K562 (cell line): Measurements from ENCODE around the gene KIF3B. TPM values are rescaled to one million over a fixed set of nuclear protein-coding genes. Genes with fewer than 3 reads are reported as not detected.

Experiments used
- FOS ChIP-seq: IDR thresholded peaks from 3 replicates; pipeline ENCODE4 v1.6.1; 2011; ENCODE audit not compliant: insufficient read length; ENCODE audit errors: extremely low read depth
- GABPB2 ChIP-seq: fragments of 250-450 bp; sonication (Bioruptor Pico); conservative IDR thresholded peaks from 2 replicates; pipeline ENCODE4 v1.5.1; 2021; ENCODE audit warnings: mild to moderate bottlenecking
- HIVEP1 ChIP-seq: fragments of 250-450 bp; sonication (Bioruptor Pico); IDR thresholded peaks from 2 replicates; pipeline ENCODE4 v1.4.0; 2020; ENCODE audit warnings: mild to moderate bottlenecking
- OTX1 ChIP-seq: fragments of 450-650 bp; formaldehyde crosslinking; IDR thresholded peaks from 2 replicates; pipeline ENCODE4 v1.4.0; 2022; ENCODE audit warnings: mild to moderate bottlenecking
- PTTG1 ChIP-seq: fragments of 450-650 bp; IDR thresholded peaks from 2 replicates; pipeline ENCODE4 v1.6.1; 2016; ENCODE audit warnings: low read depth, mild to moderate bottlenecking, missing genetic modification characterization, missing compliant biosample characterization
- SNIP1 ChIP-seq: fragments of 450-650 bp; IDR thresholded peaks from 2 replicates; pipeline ENCODE4 v1.7.1; 2017; ENCODE audit warnings: low read depth, mild to moderate bottlenecking
- TBP ChIP-seq: optimal IDR thresholded peaks from 2 replicates; pipeline ENCODE3; 2011; ENCODE audit warnings: low read depth, low read length, improper control_type of control experiment
- ZNF174 ChIP-seq: fragments of 250-450 bp; sonication (Bioruptor Pico); IDR thresholded peaks from 2 replicates; pipeline ENCODE4 v1.4.0; 2020; ENCODE audit warnings: mild to moderate bottlenecking
- ZNF277 ChIP-seq: fragments of 250-450 bp; sonication (Bioruptor Pico); IDR thresholded peaks from 2 replicates; pipeline ENCODE4 v1.8.0; 2022; ENCODE audit warnings: inconsistent platforms, mild to moderate bottlenecking, moderate library complexity, borderline replicate concordance
- ZNF347 ChIP-seq: fragments of 450-650 bp; formaldehyde crosslinking; IDR thresholded peaks from 2 replicates; pipeline ENCODE4 v1.4.0; 2020; ENCODE audit warnings: low read depth, mild to moderate bottlenecking, moderate library complexity
- ZNF431 ChIP-seq: sonication (generic); formaldehyde crosslinking; IDR thresholded peaks from 2 replicates; pipeline ENCODE4 v1.8.0; 2022; ENCODE audit warnings: mild to moderate bottlenecking, missing genetic modification reagents
- ZNF444 ChIP-seq: fragments of 250-450 bp; sonication (Bioruptor Pico); IDR thresholded peaks from 2 replicates; pipeline ENCODE4 v1.4.0; 2020; ENCODE audit warnings: mild to moderate bottlenecking, moderate library complexity
- ZNF589 ChIP-seq: fragments of 200-800 bp; sonication (Bioruptor generic); IDR thresholded peaks from 2 replicates; pipeline ENCODE4 v1.6.1; 2016; ENCODE audit warnings: low read depth, missing genetic modification characterization, missing compliant biosample characterization
- polyA plus RNA-seq, 8 experiments: library from polyadenylated mRNA; depleted of rRNA in 4 of 8; stranded (reverse) in 5 of 8; unstranded in 3 of 8; fragments of >200 nt; fragmentation: Nextera tagmentation in 2 of 8; fragmentation: Illumina TruSeq in 1 of 8; extraction: Ambion mirVana in 2 of 8; extraction: Trizol in 1 of 8; gene quantifications; 2 replicates each; pipeline versions ENCODE4 v1.2.1 to v1.2.3, GENCODE V29; 2011 to 2014; ENCODE audit warnings: inconsistent platforms in 1 of 8, missing spikeins in 1 of 8
- total RNA-seq, 7 experiments: library from RNA; depleted of rRNA in 6 of 7; stranded (reverse); fragments of >200 nt in 6 of 7; fragmentation: Illumina TruSeq in 2 of 7; extraction: Trizol in 2 of 7; gene quantifications; 2 replicates each; pipeline versions ENCODE4 v1.2.1 to v1.2.3, GENCODE V29; 2011 to 2021; ENCODE audit warnings: low replicate concordance in 1 of 7
- TF ChIP-seq, protein P1 (sequence below), 2 experiments: fragments of 450-650 bp in 1 of 2; IDR thresholded peaks; 2 replicates each; pipeline ENCODE4 v1.6.1; 2011 to 2017; ENCODE audit warnings: low read depth in 2 of 2, antibody characterized with exemption in 1 of 2, borderline replicate concordance in 1 of 2, low read length in 1 of 2, mild to moderate bottlenecking in 1 of 2, mixed read lengths in 1 of 2; ENCODE audit not compliant: control insufficient read depth in 1 of 2

The KIF3B gene
- total and polyA plus RNA-seq, 9 of the 15 experiments (the other 6 are each of a cell fraction or from before 2014, with no cell fraction given), result 2.9 to 12.3 (median 8.6) TPM

DNA sequence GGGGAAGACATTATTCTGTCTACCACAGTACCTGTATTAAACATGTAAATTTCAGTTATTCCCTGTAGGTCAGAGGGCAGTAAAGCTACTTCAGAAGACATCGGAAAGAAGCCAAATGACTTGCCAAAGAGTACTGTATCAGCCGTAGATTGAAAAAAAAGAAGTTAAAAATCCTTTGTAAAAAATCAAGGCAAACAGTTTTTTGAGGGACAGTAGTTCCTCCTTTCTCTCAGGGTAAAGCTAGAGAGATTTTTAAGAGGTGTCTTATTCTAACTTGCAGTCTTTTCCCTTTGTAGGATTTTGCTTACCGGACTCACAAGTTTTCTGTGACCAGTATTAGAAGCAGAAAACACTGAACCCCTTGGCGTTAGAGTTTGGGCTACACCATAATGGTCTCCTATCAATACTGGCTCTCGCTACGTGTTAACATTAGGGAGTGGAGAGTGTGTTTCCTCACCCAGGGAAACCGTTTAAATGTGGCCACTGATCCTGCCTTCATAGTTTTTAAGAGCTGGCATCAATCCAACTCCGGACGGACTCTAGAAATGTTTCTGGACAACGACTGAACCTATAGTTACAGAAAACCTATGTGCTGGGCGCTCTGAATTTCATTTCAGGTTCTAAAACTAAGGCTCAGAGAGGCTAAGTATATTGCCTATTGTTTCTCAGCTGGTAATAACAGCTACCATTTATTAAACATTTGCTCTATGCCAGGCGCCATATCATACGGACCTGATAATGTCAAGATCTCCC is 79.3 kb downstream of the KIF3B start (continued):
- TF ChIP-seq, protein P1, sequence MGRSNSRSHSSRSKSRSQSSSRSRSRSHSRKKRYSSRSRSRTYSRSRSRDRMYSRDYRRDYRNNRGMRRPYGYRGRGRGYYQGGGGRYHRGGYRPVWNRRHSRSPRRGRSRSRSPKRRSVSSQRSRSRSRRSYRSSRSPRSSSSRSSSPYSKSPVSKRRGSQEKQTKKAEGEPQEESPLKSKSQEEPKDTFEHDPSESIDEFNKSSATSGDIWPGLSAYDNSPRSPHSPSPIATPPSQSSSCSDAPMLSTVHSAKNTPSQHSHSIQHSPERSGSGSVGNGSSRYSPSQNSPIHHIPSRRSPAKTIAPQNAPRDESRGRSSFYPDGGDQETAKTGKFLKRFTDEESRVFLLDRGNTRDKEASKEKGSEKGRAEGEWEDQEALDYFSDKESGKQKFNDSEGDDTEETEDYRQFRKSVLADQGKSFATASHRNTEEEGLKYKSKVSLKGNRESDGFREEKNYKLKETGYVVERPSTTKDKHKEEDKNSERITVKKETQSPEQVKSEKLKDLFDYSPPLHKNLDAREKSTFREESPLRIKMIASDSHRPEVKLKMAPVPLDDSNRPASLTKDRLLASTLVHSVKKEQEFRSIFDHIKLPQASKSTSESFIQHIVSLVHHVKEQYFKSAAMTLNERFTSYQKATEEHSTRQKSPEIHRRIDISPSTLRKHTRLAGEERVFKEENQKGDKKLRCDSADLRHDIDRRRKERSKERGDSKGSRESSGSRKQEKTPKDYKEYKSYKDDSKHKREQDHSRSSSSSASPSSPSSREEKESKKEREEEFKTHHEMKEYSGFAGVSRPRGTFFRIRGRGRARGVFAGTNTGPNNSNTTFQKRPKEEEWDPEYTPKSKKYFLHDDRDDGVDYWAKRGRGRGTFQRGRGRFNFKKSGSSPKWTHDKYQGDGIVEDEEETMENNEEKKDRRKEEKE (IDR thresholded peaks at IDR 0.05; ENCODE audit: borderline replicate concordance in 1 of 2, control insufficient read depth in 1 of 2, low read depth in 2 of 2, low read length in 1 of 2), result no peak
- no peak for TF ChIP-seq GABPB2 (CRISPR knock-in tag)
- TF ChIP-seq ZNF444 (CRISPR knock-in tag), result no peak
- no peak for TF ChIP-seq SNIP1
- no peak for TF ChIP-seq HIVEP1 (CRISPR knock-in tag)
- no peak for TF ChIP-seq ZNF431 (CRISPR knock-in tag)
- TF ChIP-seq PTTG1 (tag), result 0 out of 2 replicates have a peak, but pooled peaks have one; percentile 14
- peak; percentile 16 for TF ChIP-seq TBP
- TF ChIP-seq ZNF347 (CRISPR knock-in tag), result no peak
- TF ChIP-seq FOS, result no peak
- TF ChIP-seq OTX1 (CRISPR knock-in tag), result no peak
- TF ChIP-seq ZNF277 (CRISPR knock-in tag), result no peak
- no peak for TF ChIP-seq ZNF174
- TF ChIP-seq ZNF589, result no peak
